Uterus (tissue), 4 donors: ENCODE data around the gene INPP4A. TPM values are rescaled to one million over a fixed set of nuclear protein-coding genes. Genes with fewer than 3 reads are reported as not detected.

Experiments
- DNase-seq, 2 donors: peaks; one replicate each; pipeline ENCODE4 v3.0.0-alpha.2; 2019 to 2020
- H3K27ac ChIP-seq, 2 donors: fragments of 200-600 bp; sonication (generic); 1 replicate in 1 of 2; 2 replicates in 1 of 2; pipeline ENCODE4 v1.5.1; 2016 to 2018
- H3K27me3 ChIP-seq, 2 donors: fragments of 200-600 bp; sonication (generic); one replicate each; pipeline ENCODE4 v1.5.1; 2018 to 2019; ENCODE audit warnings: control low read depth in 1 of 2
- H3K36me3 ChIP-seq, 2 donors: fragments of 200-600 bp; sonication (generic); one replicate each; pipeline ENCODE4 v1.5.1; 2019; ENCODE audit warnings: control low read depth in 1 of 2
- H3K4me1 ChIP-seq, 2 donors: fragments of 200-600 bp; sonication (generic); one replicate each; pipeline ENCODE4 v1.5.1; 2018 to 2019; ENCODE audit warnings: control low read depth in 1 of 2
- H3K4me3 ChIP-seq, 2 donors: fragments of 200-600 bp; sonication (generic); 1 replicate in 1 of 2; 2 replicates in 1 of 2; pipeline ENCODE4 v1.5.1; 2018 to 2019; ENCODE audit warnings: mild to moderate bottlenecking in 1 of 2
- H3K9me3 ChIP-seq, 2 donors: fragments of 200-600 bp; sonication (generic); one replicate each; pipeline ENCODE4 v1.5.1; 2019; ENCODE audit warnings: control low read depth in 1 of 2
- CTCF ChIP-seq, 4 experiments: fragments of 200-600 bp in 2 of 4; fragments of 450-650 bp in 2 of 4; sonication (generic) in 2 of 4; IDR thresholded peaks; one replicate each; pipeline ENCODE4 v1.5.1; 2016 to 2019; ENCODE audit warnings: antibody characterized with exemption in 4 of 4, mild to moderate bottlenecking in 2 of 4, moderate library complexity in 1 of 4
- POLR2A ChIP-seq, 2 donors: fragments of 450-650 bp; IDR thresholded peaks; one replicate each; pipeline ENCODE4 v1.6.1; 2016; ENCODE audit warnings: antibody characterized with exemption in 2 of 2, mild to moderate bottlenecking in 1 of 2, moderate library complexity in 1 of 2
- intact Hi-C: fragments of 100-400 bp; cut with DNase I; formaldehyde crosslinking; loops from one replicate; pipeline ENCODE4 v1.15.1; 2023; ENCODE audit warnings: low total_unique reads
- total RNA-seq, 4 donors: library from RNA; depleted of rRNA in 3 of 4; stranded (reverse); fragments of >200 nt in 3 of 4; gene quantifications; one replicate each; pipeline versions ENCODE4 v1.1.0 to v1.2.4, GENCODE V29; 2014 to 2023
- donor health status: DM: yes; HTN: yes; CAD: no.

Gene INPP4A
- total RNA-seq, 4 donors from 2014 or later, result 8.7 to 40.2 (median 35.2) TPM

GRCh38 chr2:98563394-98563793 is 118.7 kb downstream of the INPP4A start:
- Histone ChIP-seq H3K27ac (no peak overlapping the region), H3K36me3 (no peaks in the 10 kb centered on the region), H3K4me3 (no peak overlapping the region), H3K27me3 (no peaks in the 10 kb centered on the region), H3K4me1 (no peaks in the 10 kb centered on the region), H3K9me3 (no peaks in the 10 kb centered on the region)
- DNase-seq, result no peak
- intact Hi-C loops, result no loop called here
- no peak for TF ChIP-seq POLR2A (IDR thresholded peaks at IDR 0.05)
- TF ChIP-seq CTCF (IDR thresholded peaks at IDR 0.05), result no peak

- Histone ChIP-seq H3K36me3 (no peaks in the 10 kb centered on the region), H3K4me3 (no peak overlapping the region), H3K27me3 (no peaks in the 10 kb centered on the region), H3K27ac (no peak overlapping the region), H3K9me3 (no peaks in the 10 kb centered on the region), H3K4me1 (no peaks in the 10 kb centered on the region)
- intact Hi-C loops, result no loop called here
- TF ChIP-seq POLR2A (IDR thresholded peaks at IDR 0.05) (no peak), CTCF (IDR thresholded peaks at IDR 0.05) (no peak)
- DNase-seq, result no peak
Observed at GRCh38 chr2:98564541-98565132, 120.0 kb downstream of the INPP4A start.

GRCh38 chr2:98565286-98565860 is 120.7 kb downstream of the INPP4A start:
- no peaks in the 10 kb centered on the region for H3K9me3 ChIP-seq
- no peak overlapping the region for H3K4me3 ChIP-seq
- no peaks in the 10 kb centered on the region for H3K27me3 ChIP-seq
- intact Hi-C loops, result no loop called here
- no peak overlapping the region for H3K27ac ChIP-seq
- H3K4me1 ChIP-seq, result no peaks in the 10 kb centered on the region
- no peaks in the 10 kb centered on the region for H3K36me3 ChIP-seq
- no peak for DNase-seq
- TF ChIP-seq POLR2A (IDR thresholded peaks at IDR 0.05), result no peak
- no peak for TF ChIP-seq CTCF (IDR thresholded peaks at IDR 0.05)

DNA sequence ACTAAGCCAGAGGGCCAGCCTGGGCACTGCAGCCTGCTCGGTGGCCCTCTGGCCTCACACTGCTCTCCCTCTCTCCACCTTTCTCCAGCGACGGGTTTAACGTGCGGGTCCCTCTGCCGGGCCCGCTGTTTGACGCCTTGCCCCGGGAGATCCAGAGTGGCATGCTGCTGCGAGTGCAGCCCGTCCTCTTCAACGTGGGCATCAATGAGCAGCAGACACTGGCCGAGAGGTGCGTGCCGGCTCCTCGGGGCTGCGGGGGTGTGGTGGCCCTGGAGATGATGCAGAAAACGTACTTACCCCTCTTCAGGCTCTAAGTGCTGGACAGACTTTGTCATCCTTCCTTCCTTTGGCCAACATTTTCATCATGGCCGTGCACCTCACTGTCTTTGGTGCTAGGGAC is 121.3 kb downstream of the INPP4A start:
- DNase-seq, result no peak
- H3K4me1 ChIP-seq, result no peaks in the 10 kb centered on the region
- no peaks in the 10 kb centered on the region for H3K27me3 ChIP-seq
- no peak overlapping the region for H3K27ac ChIP-seq
- H3K4me3 ChIP-seq, result no peak overlapping the region
- no peaks in the 10 kb centered on the region for H3K9me3 ChIP-seq
- intact Hi-C loops, result no loop called here
- TF ChIP-seq CTCF (IDR thresholded peaks at IDR 0.05), result no peak
- H3K36me3 ChIP-seq, result no peaks in the 10 kb centered on the region

DNA sequence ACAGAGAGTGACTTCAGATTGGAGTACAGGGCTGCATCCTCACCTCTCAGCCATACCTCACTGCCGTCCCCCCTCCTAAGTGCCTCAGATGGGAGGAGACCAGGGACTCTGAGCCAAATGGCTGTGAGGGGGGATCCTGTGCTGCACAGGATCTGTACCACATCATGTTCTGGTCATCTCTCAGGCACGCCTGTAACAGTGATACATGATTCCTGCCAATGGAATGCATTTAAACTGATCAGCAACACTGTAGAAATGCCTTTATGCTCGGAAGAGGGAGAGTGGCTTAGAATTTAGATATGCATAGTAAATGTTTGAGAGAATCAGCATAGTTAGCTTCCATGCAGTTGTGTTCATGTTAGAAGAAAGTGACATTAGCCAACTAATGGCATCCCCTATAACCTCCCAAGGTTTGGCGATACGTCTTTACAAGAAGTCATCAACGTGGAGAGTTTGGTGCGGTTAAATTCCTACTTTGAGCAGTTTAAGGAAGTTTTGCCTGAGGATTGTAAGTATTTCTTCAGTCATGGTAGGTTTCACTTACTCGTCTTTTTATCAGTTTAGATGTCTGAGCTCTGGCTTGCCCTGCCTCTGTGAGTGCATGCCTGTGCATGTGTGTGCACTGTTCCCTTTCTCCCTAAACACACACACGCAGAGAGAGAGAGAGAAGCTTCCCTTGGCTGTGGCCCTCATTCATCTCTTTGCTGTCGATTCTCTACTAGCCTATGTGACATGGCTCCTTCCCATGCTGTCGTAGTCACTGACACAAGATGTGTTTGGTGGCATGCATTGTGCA is 123.7 kb downstream of the INPP4A start:
- Histone ChIP-seq H3K27me3 (no peaks in the 10 kb centered on the region), H3K36me3 (no peaks in the 10 kb centered on the region), H3K4me1 (no peaks in the 10 kb centered on the region), H3K27ac (no peak overlapping the region), H3K9me3 (no peaks in the 10 kb centered on the region), H3K4me3 (no peak overlapping the region)
- intact Hi-C loops, result no loop called here
- no peak for DNase-seq
- TF ChIP-seq CTCF (IDR thresholded peaks at IDR 0.05) (no peak), POLR2A (IDR thresholded peaks at IDR 0.05) (no peak)
